HFF-Myc (cell line): Measurements from ENCODE around the gene NHERF1.

Experiments used
- DNase-seq: peaks from one replicate; pipeline ENCODE4 v3.0.0-alpha.2; 2011; ENCODE audit warnings: low read depth; ENCODE audit errors: extremely low read depth
- H3K4me3 ChIP-seq: replicated peaks from 2 replicates; pipeline ENCODE4 v1.5.1; 2011; ENCODE audit warnings: low read depth, mild to moderate bottlenecking, control low read depth, low read length
- CTCF ChIP-seq: IDR thresholded peaks from 2 replicates; pipeline ENCODE4 v1.5.1; 2012; ENCODE audit warnings: mild to moderate bottlenecking, low read depth, low read length, control low read depth; ENCODE audit errors: missing control alignments

The NHERF1 gene

GRCh38 chr17:74731347-74731605 is 17.2 kb upstream of the NHERF1 start:
- TF ChIP-seq CTCF = no peak
- H3K4me3 ChIP-seq = no peak overlapping the region
- DNase-seq = no peak

- TF ChIP-seq CTCF = no peak
- H3K4me3 ChIP-seq = no peak overlapping the region
- no peak for DNase-seq
These were observed 16.2 kb upstream of the NHERF1 start for GRCh38 chr17:74732042-74732867.

GRCh38 chr17:74733365-74734122 is 14.9 kb upstream of the NHERF1 start:
- no peak for DNase-seq
- TF ChIP-seq CTCF = no peak

GRCh38 chr17:74734256-74734655 is 14.2 kb upstream of the NHERF1 start:
- TF ChIP-seq CTCF = no peak
- no peak for DNase-seq
- no peak overlapping the region for H3K4me3 ChIP-seq

More at GRCh38 chr17:74733365-74734122, 14.9 kb upstream of the NHERF1 start:
- no peak overlapping the region for H3K4me3 ChIP-seq

GRCh38 chr17:74736513-74737298 is 11.7 kb upstream of the NHERF1 start, which contains the start of gene RAB37:
RAB37 (plus strand) TSS chr17:74737256; CDS start chr17:74737273, 17 bp downstream.
- no peak for DNase-seq
- peak; percentile 29 for TF ChIP-seq CTCF
- H3K4me3 ChIP-seq = no peak within 1 kb of the TSS

GRCh38 chr17:74737299-74738050 is 11.0 kb upstream of the NHERF1 start:
- no peak for DNase-seq
- peak; percentile 33 for TF ChIP-seq CTCF
- no peak overlapping the region for H3K4me3 ChIP-seq
